GM12892 (cell line): Measurements from ENCODE around the gene FAM168A.

Experiments
- POLR2A ChIP-seq: IDR thresholded peaks from 2 replicates; pipeline ENCODE4 v1.6.1; 2011; ENCODE audit warnings: low read depth, low read length, control low read depth
- POLR2AphosphoS5 ChIP-seq: IDR thresholded peaks from 2 replicates; pipeline ENCODE4 v1.6.1; 2011; ENCODE audit warnings: low read depth, low read length, control low read depth

GRCh38 chr11:73401924-73402833 lies 195.7 kb downstream of the FAM168A start:
- no peak for TF ChIP-seq POLR2A
- TF ChIP-seq POLR2AphosphoS5 = no peak
